ENCODE results near the gene PEX5L.
"Not testable (repeated sequence)": the region's sequence is repeated elsewhere in the genome, so short reads cannot be mapped to it uniquely, and the experiment has no call there.

PEX5L gene, protein sequence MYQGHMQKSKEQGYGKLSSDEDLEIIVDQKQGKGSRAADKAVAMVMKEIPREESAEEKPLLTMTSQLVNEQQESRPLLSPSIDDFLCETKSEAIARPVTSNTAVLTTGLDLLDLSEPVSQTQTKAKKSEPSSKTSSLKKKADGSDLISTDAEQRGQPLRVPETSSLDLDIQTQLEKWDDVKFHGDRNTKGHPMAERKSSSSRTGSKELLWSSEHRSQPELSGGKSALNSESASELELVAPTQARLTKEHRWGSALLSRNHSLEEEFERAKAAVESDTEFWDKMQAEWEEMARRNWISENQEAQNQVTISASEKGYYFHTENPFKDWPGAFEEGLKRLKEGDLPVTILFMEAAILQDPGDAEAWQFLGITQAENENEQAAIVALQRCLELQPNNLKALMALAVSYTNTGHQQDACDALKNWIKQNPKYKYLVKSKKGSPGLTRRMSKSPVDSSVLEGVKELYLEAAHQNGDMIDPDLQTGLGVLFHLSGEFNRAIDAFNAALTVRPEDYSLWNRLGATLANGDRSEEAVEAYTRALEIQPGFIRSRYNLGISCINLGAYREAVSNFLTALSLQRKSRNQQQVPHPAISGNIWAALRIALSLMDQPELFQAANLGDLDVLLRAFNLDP

DNA sequence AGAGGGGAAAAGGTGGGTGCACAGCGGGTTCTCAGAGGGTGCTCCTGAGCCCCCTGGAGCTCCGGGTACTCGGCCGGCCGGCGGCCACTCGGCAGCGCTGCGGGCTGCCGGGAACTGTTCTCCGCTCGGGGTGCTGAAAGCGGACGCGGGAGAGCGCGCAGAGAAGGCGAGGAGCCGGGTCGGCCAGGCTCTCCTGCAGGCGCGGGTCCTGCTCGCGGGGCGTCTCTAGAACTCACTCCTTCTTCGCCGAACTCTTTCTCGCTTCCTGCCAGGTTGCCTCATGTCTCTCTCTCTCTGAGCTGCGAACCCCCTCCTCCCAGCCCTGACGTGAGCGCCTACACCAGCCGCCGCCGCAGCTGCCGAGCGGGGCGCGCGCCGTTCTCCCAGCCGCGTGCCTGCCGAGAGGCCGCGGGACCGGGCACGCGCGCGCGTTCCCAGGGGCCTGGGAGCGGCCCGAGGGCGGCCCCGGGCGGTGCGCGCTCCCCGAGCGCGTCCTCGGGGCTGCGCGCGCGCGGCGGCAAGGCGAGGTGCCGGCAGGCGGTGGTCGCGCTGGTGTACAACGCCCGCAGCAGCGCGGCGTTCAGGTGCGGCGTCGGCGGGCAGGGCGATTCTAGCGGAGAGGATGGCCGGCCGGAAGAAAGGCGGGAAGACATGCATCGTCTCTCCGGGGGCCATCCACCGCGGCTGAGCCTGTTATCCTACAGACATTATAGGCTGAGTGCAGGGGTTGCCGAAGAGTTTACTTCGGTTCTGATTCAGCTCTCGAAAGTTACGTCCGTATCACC is at the start of gene PEX5L:
TSS of gene PEX5L (minus strand) at position 267 of the 785 bp plus-strand sequence. CDS start 338 bp downstream, outside the sequence.
- DNase-seq, result peak; percentile 74

DNA sequence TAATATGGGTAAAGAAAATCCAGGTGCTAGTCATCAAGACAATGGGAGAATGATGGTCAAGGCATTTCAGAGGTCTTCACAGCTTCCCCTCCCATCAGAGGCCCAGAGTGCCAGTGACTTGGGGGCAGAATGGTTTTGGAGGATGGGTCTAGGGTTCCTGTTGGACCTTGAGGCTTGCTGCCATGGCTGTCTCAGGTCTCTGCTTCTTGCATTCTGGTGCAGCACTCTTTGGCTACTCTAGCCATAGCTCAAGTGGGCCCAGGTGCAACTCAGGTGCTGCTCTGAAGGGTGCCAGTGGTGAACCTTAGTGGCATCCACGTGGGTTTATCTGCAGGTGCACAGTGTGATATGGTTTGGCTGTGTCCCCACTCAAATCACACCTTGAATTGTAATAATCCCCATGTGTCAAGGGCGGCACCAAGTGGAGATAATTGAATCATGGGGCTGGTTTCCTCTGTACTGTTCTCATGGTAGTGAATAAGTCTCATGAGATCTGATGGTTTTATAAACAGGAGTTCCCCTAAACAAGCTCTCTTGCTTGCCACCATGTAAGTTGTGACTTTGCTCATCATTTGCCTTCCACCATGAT is 48.5 kb upstream of the PEX5L start:
- DNase-seq, result no peak

DNA sequence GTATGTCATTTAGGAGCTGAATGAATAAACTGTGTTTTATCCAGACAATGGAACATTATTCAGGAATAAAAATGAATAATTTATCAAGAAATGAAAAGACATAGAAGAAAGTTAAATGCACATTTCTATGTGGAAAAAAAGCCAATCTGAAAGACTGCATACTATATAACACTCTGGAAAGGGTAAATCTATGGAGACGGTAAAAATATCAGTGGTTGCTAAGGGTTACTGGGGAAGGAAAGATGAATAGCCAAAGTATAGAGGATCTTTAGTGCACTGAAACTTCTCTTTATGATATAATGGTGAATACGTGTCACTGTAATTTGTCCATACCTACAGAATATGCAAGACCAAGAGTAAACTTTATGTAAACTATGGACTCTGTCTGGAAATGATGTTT is 46.0 kb upstream of the PEX5L start:
- DNase-seq, result no peak

DNA sequence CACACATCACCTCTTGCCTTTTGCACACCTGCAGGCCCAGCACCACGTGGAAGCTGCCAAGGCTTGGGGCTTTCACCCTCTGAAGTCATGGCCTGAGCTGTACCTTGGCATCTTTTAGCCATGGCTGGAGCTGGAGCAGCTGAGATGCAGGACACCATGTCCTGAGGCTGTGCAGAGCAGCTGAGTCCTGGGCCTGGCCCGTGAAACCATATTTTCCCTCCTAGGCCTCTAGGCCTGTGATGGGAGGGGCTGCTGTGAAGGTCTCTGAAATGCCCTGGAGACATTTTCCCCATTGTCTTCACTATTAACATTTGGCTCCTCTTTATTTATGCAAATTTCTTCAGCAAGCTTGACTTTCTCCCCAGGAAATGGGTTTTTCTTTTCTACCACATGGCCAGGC is 41.9 kb upstream of the PEX5L start:
- no peak for DNase-seq

- no peak for DNase-seq
These were observed 36.8 kb upstream of the PEX5L start for GRCh38 chr3:180073561-180073960.

DNA sequence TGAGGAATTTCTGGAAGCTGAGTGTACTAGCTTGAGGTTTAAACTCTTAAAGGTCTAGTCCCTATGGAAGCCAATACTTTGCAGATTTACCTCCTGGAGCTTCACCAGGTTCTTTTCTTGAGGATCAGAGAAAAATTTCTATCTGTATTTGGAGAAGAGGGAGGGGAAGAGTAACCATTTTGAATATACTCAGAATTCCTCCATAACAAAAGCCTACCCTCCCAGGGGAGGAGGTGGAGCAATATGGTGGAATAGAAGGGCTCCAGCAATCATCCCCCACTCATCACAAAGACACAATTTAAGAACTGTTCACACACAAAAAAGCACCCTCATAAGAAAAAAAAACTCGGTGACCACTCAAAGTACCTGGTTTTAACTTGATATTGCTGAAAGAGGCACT is 36.0 kb upstream of the PEX5L start:
- no peak for DNase-seq

DNA sequence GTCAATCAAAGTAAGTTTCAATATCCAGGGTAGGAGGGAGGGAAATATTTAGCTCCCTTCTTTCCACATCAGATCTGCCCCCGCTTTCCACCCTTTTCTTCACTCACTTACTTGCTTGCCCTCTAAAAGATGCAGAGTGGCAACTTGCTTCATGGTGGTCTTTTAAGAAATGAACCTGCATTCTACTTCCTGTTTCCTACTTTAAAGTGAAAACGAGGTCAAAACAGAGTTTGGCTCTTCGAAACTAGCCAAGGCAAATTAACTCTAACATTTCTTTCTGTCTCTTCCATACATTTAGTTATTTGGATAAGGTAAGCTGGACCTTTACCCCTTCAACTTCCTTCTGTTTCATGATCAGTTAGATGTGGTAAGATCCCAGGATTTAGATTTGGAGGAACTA is 34.2 kb upstream of the PEX5L start:
- no peak for DNase-seq

DNA sequence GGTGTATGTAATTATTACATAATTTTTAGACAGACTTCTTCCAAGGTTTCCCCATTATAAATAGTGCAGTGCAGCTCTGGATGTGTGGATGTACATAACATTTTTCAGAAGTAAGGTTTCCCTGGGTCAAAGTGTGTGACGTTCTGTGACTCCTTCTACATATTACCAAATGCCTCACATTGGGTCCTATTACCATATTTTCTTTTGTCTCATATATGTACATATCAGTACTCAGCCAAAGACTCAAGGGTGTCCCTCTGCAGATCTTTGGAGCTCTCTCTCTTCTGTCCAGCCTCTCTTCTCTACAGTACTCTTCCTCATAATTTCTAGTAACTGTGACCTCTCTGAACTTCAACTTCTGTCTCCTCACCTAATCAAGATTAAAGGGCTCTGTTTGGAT is 31.3 kb upstream of the PEX5L start:
- no peak for DNase-seq

- no peak for DNase-seq
These were observed 29.9 kb upstream of the PEX5L start for GRCh38 chr3:180066598-180066997.

DNA sequence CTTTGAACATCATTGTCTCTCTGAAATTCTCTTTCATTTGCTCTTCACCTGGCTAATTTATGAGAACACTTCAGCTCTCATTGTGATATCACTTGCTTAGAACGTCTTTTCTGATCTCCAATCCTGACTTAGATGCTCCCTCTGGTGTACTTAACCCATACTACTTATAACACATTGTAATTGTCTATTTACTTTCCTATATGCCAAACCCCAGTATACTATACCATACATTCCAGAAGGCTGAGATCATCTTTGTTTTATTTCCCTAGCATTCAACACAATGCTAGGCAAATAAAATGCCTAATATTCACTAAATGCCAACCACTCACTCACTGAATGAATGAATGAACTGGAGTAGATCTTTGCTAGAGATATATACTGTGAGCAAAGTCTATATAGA is 27.0 kb upstream of the PEX5L start:
- DNase-seq, result no peak

- DNase-seq, result no peak
These were observed 26.0 kb upstream of the PEX5L start for GRCh38 chr3:180062771-180063170.

- no peak for DNase-seq
These were observed 22.6 kb upstream of the PEX5L start for GRCh38 chr3:180059356-180059755.

DNA sequence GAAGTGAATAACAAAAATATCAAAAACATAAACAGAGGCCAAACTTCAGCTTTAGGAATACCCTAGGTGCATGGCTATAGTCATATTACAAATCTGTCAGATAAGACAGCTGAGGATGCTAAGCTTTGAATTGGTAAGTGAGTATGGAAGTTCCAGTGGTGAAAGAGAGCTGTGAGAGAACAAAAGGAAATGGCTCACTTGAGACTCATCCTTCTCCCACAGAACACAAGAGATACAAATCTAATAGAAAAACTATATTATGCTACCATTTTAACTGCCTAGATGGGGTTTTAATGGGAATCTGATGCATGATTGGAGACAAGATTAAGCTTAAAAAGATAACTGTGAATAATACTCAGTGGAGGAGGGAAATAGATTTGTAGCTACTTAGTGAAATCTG is 21.5 kb upstream of the PEX5L start:
- no peak for DNase-seq

GRCh38 chr3:180055656-180056055 is 18.9 kb upstream of the PEX5L start:
- not testable (repeated sequence) for DNase-seq

GRCh38 chr3:180049391-180049790 is 12.7 kb upstream of the PEX5L start:
- no peak for DNase-seq

DNA sequence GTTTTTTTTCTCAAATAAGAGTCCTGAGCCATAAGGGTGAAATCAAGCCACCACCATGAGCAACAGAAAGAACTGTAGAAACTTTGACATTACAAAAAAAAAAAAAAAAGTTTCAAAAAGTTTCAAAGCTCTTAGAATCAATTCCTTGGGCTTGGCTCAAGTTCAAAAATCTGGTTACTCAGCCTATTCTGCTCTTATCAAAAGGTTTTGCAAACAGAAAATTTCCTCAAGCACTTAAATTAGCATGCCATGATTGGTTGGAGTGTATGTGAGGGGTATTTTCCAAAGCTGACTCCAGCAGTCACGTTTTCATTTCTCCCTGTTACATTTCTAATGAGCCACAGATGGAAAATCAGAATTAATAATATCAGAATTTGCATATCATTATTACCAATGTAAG is 12.1 kb upstream of the PEX5L start:
- DNase-seq, result no peak

GRCh38 chr3:180048103-180048502 is 11.4 kb upstream of the PEX5L start:
- DNase-seq, result no peak

GRCh38 chr3:180040966-180041365 is 4.2 kb upstream of the PEX5L start:
- no peak for DNase-seq

- DNase-seq, result no peak
These were observed 556 bp downstream of the PEX5L start for GRCh38 chr3:180036092-180036670.

- no peak for DNase-seq
These were observed 9.7 kb downstream of the PEX5L start for GRCh38 chr3:180026997-180027396.

- DNase-seq, result no peak
These were observed 18.2 kb downstream of the PEX5L start for GRCh38 chr3:180018543-180018942.

DNA sequence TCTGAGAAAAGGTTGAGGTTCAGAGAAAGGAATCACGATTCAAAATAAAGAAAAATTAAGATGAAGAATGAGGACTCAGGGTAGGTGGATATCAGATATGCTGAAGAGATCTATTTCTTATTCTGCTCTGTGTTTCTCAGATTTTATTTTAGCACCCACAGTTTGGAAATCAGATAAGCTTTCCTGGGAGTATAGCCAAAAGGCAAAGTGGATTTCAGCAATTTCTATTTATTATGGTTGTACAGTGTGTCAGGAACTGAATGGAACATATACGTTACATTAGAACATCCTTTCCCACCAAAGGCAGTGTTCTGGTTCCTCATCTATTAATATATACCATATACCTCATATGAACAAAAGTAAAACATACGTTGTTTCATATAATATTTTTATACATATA is 18.9 kb downstream of the PEX5L start:
- DNase-seq, result no peak

- DNase-seq, result no peak
These were observed 24.8 kb downstream of the PEX5L start for GRCh38 chr3:180011927-180012326.
